ENCODE measurements around the gene PPM1H. TPM values are rescaled to one million over a fixed set of nuclear protein-coding genes. Genes with fewer than 3 reads are reported as not detected.

PPM1H gene
- total and polyA plus RNA-seq, 10 of the 15 experiments (the other 5 are each of a cell fraction or from before 2014, with no cell fraction given), result 0.11 to 0.83 (median 0.49) TPM

DNA sequence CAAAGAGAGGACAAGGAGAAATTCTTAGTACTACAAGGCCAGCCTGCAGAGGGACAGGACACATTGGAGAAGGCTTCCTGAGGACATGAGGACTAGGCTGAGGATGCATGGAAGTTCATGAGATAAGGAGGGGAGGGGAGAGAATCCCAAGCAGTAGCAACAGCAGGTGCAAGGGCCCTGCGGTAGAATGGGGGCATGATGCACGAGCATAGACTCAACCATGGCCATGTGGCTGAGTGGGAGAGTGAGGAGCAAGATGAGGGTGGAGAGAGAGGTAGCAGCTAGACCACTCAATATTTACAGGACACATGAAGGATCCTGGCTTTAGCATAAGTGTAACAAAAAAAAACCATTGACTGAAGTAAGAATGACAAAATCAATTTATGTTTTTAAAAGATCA lies 128.1 kb downstream of the PPM1H start:
- Histone ChIP-seq H4K20me1 (ENCODE audit: control insufficient read depth, insufficient read depth) (no peaks in the 10 kb centered on the region), H3K4me3 (no peak overlapping the region), H3K4me2 (ENCODE audit: control insufficient read depth, insufficient read depth) (no peak overlapping the region), H3K9ac (ENCODE audit: control insufficient read depth, insufficient read depth, low read length) (no peak overlapping the region), H3K36me3 (ENCODE audit: control insufficient read depth in 2 of 2, insufficient read depth in 2 of 2, low read length in 1 of 2) (no peaks in the 10 kb centered on the region), H3K4me1 (ENCODE audit: control insufficient read depth, insufficient read depth, low read length) (peaks cover 12% of the 10 kb centered on the region; the same call in 1 of the 2 replicates), H3K79me2 (ENCODE audit: control insufficient read depth, insufficient read depth, low read length) (no peaks in the 10 kb centered on the region), H3K27ac (ENCODE audit: control insufficient read depth, insufficient read depth) (no peak overlapping the region), H2AFZ (ENCODE audit: control insufficient read depth, low read depth, low read length) (no peak overlapping the region), H3K9me3 (replicated peaks; ENCODE audit: control insufficient read depth, insufficient read depth, low read length) (peaks cover 2% of the 10 kb centered on the region; the same call in 1 of the 3 replicates), H3K27me3 (replicated peaks in 1 of 2; ENCODE audit: control insufficient read depth in 2 of 2, insufficient read depth in 2 of 2, low read length in 1 of 2) (no peaks in the 10 kb centered on the region)
- intact Hi-C loops (cut with micrococcal nuclease; ENCODE audit: unreplicated experiment), result loop anchor here (10.0 kb wide), 1 partner anchor 542 kb away; the partner anchor contains the start of gene USP15
- ATAC-seq (no peak), DNase-seq (ENCODE audit: low read depth, low spot score) (no peak), FAIRE-seq (no peak)
- WGBS (ENCODE audit: insufficient coverage, insufficient replicate concordance, low lambda C conversion rate, missing lambda C conversion rate), result 95% methylated on average over 2 of the region's 2 CpGs
- in situ Hi-C loops (cut with MboI), result no loop called here
- ChIA-PET SMC1A (ENCODE audit: uncharacterized antibody, unreplicated experiment) (interaction anchor here (2.1 kb wide), 1 partner anchor 369 kb away, joined by 7 read pairs; no protein-coding TSS in a partner anchor), POLR2A (no interaction called here), CTCF (interaction anchor here (0.7 to 1.9 kb wide), 4 partner anchors 10 to 371 kb away, joined by 3 to 7 read pairs (median 4); no protein-coding TSS in a partner anchor), RAD21 (ENCODE audit: unreplicated experiment) (no interaction called here)
- BruUV-seq (replicated peaks), result no TSS peak
- no peak for TF ChIP-seq EED (IDR thresholded peaks at IDR 0.05; ENCODE audit: low read depth)
- TF ChIP-seq ZSCAN29 (IDR thresholded peaks at IDR 0.05), result no peak
- TF ChIP-seq BHLHE40 (IDR thresholded peaks at IDR 0.05; ENCODE audit: borderline replicate concordance in 1 of 2, low read depth in 2 of 2, low read length in 1 of 2), result no peak
- no peak for TF ChIP-seq SREBF1 (IDR thresholded peaks at IDR 0.05; ENCODE audit: low read length)
- no peak for TF ChIP-seq FOXM1 (IDR thresholded peaks at IDR 0.05; ENCODE audit: low read depth, low read length)
- no peak for TF ChIP-seq ZNF217 (IDR thresholded peaks at IDR 0.05)
- no peak for TF ChIP-seq RAD51 (IDR thresholded peaks at IDR 0.05)
- TF ChIP-seq MYC (IDR thresholded peaks at IDR 0.05; ENCODE audit: insufficient read depth, insufficient read length, insufficient replicate concordance, low read length, severe bottlenecking), result no peak
- no peak for TF ChIP-seq SUPT20H (IDR thresholded peaks at IDR 0.05; ENCODE audit: borderline replicate concordance, control insufficient read depth, low read depth, low read length)
- TF ChIP-seq YY1 (IDR thresholded peaks at IDR 0.05; ENCODE audit: low read depth, low read length), result no peak
- no peak for TF ChIP-seq JUND (IDR thresholded peaks at IDR 0.05; ENCODE audit: low read depth, low read length)
- TF ChIP-seq STAT1 (conservative IDR thresholded peaks at IDR 0.05), result no peak
- TF ChIP-seq CHD2 (IDR thresholded peaks at IDR 0.05; ENCODE audit: borderline replicate concordance, low read depth, low read length), result no peak
- TF ChIP-seq, protein P1, sequence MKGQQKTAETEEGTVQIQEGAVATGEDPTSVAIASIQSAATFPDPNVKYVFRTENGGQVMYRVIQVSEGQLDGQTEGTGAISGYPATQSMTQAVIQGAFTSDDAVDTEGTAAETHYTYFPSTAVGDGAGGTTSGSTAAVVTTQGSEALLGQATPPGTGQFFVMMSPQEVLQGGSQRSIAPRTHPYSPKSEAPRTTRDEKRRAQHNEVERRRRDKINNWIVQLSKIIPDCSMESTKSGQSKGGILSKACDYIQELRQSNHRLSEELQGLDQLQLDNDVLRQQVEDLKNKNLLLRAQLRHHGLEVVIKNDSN (IDR thresholded peaks at IDR 0.05; ENCODE audit: borderline replicate concordance, extremely low read length, insufficient read depth, low read depth, low read length), result no peak
- no peak for TF ChIP-seq USF2 (IDR thresholded peaks at IDR 0.05; ENCODE audit: borderline replicate concordance, low read depth, low read length)
- TF ChIP-seq, protein P2, sequence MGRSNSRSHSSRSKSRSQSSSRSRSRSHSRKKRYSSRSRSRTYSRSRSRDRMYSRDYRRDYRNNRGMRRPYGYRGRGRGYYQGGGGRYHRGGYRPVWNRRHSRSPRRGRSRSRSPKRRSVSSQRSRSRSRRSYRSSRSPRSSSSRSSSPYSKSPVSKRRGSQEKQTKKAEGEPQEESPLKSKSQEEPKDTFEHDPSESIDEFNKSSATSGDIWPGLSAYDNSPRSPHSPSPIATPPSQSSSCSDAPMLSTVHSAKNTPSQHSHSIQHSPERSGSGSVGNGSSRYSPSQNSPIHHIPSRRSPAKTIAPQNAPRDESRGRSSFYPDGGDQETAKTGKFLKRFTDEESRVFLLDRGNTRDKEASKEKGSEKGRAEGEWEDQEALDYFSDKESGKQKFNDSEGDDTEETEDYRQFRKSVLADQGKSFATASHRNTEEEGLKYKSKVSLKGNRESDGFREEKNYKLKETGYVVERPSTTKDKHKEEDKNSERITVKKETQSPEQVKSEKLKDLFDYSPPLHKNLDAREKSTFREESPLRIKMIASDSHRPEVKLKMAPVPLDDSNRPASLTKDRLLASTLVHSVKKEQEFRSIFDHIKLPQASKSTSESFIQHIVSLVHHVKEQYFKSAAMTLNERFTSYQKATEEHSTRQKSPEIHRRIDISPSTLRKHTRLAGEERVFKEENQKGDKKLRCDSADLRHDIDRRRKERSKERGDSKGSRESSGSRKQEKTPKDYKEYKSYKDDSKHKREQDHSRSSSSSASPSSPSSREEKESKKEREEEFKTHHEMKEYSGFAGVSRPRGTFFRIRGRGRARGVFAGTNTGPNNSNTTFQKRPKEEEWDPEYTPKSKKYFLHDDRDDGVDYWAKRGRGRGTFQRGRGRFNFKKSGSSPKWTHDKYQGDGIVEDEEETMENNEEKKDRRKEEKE (IDR thresholded peaks at IDR 0.05), result no peak
- no peak for TF ChIP-seq IRF3 (IDR thresholded peaks at IDR 0.05)
- TF ChIP-seq RAD21 (IDR thresholded peaks at IDR 0.05; ENCODE audit: insufficient read depth, low read depth, low read length), result no peak
- TF ChIP-seq HDAC2 (IDR thresholded peaks at IDR 0.05), result no peak
- no peak for TF ChIP-seq SRF (IDR thresholded peaks at IDR 0.05; ENCODE audit: low read depth in 2 of 2, low read length in 2 of 2)

All from GM12878 (cell line).